Fibroblast of lung (primary cell): ENCODE data around the gene EN2. TPM values are rescaled to one million over a fixed set of nuclear protein-coding genes. Genes with fewer than 3 reads are reported as not detected.

ENCODE experiments used
- DNase-seq, 2 donors: peaks; one replicate each; pipeline versions ENCODE4 v3.0.0 to v3.0.0-alpha.2; 2010; ENCODE audit warnings: low read depth in 2 of 2
- H2AFZ ChIP-seq: 2 replicates; pipeline ENCODE4 v1.5.1; 2012; ENCODE audit warnings: low read length, control low read depth, inconsistent platforms
- H3K27ac ChIP-seq: 2 replicates; pipeline ENCODE4 v1.5.1; 2011; ENCODE audit warnings: low read length, control low read depth; ENCODE audit not compliant: insufficient read depth
- H3K27me3 ChIP-seq: 2 replicates; pipeline ENCODE4 v1.5.1; 2011; ENCODE audit warnings: mild to moderate bottlenecking, low read length; ENCODE audit not compliant: control insufficient read depth, insufficient read depth
- H3K36me3 ChIP-seq: 2 replicates; pipeline ENCODE4 v1.5.1; 2011; ENCODE audit warnings: low read length; ENCODE audit not compliant: control insufficient read depth, insufficient read depth
- H3K4me1 ChIP-seq: 2 replicates; pipeline ENCODE4 v1.5.1; 2011; ENCODE audit warnings: low read length; ENCODE audit not compliant: control insufficient read depth, insufficient read depth; ENCODE audit errors: extremely low read depth
- H3K4me2 ChIP-seq: 2 replicates; pipeline ENCODE4 v1.5.1; 2011; ENCODE audit warnings: low read length, control low read depth; ENCODE audit not compliant: insufficient read depth; ENCODE audit errors: extremely low read depth
- H3K4me3 ChIP-seq, 4 experiments: fragments of 200-600 bp in 1 of 4; sonication (generic) in 1 of 4; replicated peaks in 1 of 4; 2 replicates each; pipeline ENCODE4 v1.5.1; 2011 to 2016; ENCODE audit warnings: low read length in 4 of 4, low read depth in 3 of 4, mild to moderate bottlenecking in 3 of 4, control low read depth in 2 of 4, inconsistent platforms in 1 of 4, mixed read lengths in 1 of 4; ENCODE audit not compliant: insufficient read depth in 1 of 4; ENCODE audit errors: control extremely low read depth in 1 of 4
- H3K79me2 ChIP-seq: 2 replicates; pipeline ENCODE4 v1.5.1; 2012; ENCODE audit warnings: mild to moderate bottlenecking, low read length, inconsistent platforms; ENCODE audit not compliant: control insufficient read depth, insufficient read depth
- H3K9ac ChIP-seq: 2 replicates; pipeline ENCODE4 v1.5.1; 2011; ENCODE audit warnings: mild to moderate bottlenecking, low read length, control low read depth; ENCODE audit not compliant: insufficient read depth
- H3K9me3 ChIP-seq: 2 replicates; pipeline ENCODE4 v1.5.1; 2012; ENCODE audit warnings: low read depth, low read length; ENCODE audit not compliant: control insufficient read depth, insufficient read depth
- H4K20me1 ChIP-seq: 2 replicates; pipeline ENCODE4 v1.5.1; 2011; ENCODE audit warnings: low read length; ENCODE audit not compliant: control insufficient read depth, insufficient read depth; ENCODE audit errors: extremely low read depth
- CTCF ChIP-seq, 2 donors: IDR thresholded peaks in 1 of 2; conservative IDR thresholded peaks in 1 of 2; 1 replicate in 1 of 2; 2 replicates in 1 of 2; pipeline ENCODE4 v1.5.1; 2011 to 2012; ENCODE audit warnings: low read length in 2 of 2, control low read depth in 1 of 2, inconsistent platforms in 1 of 2, low read depth in 1 of 2, mild to moderate bottlenecking in 1 of 2
- EZH2 ChIP-seq: IDR thresholded peaks from 2 replicates; pipeline ENCODE4 v1.5.1; 2012; ENCODE audit warnings: low read length, control low read depth, mild to moderate bottlenecking; ENCODE audit errors: missing control alignments
- polyA plus RNA-seq, 2 donors: library from polyadenylated mRNA; depleted of rRNA in 1 of 2; stranded (reverse) in 1 of 2; unstranded in 1 of 2; fragments of >200 nt; gene quantifications; 2 replicates each; pipeline ENCODE4 v1.2.1, GENCODE V29; 2011 to 2012; ENCODE audit warnings: missing spikeins in 1 of 2
- total RNA-seq: library from RNA; depleted of rRNA; stranded (reverse); fragments of >200 nt; gene quantifications from 2 replicates; pipeline ENCODE4 v1.2.1, GENCODE V29; 2014

Gene EN2
- total and polyA plus RNA-seq, 2 donors (not counting 1 experiment from before 2014, with no cell fraction given), result not detected

- peaks cover 80% of the 10 kb centered on the region for H3K27me3 ChIP-seq
- H3K4me3 ChIP-seq, result no peak overlapping the region
- H2AFZ ChIP-seq, result no peak overlapping the region
- no peak overlapping the region for H3K4me2 ChIP-seq
- no peaks in the 10 kb centered on the region for H3K36me3 ChIP-seq
- no peaks in the 10 kb centered on the region for H3K4me1 ChIP-seq
- no peaks in the 10 kb centered on the region for H4K20me1 ChIP-seq
- no peak for TF ChIP-seq CTCF (conservative IDR thresholded peaks at IDR 0.05 in 1 of 2, IDR thresholded peaks at IDR 0.05 in 1 of 2; ENCODE audit: low read depth in 1 of 2, low read length in 2 of 2)
- peak; percentile 93 for TF ChIP-seq EZH2
- no peaks in the 10 kb centered on the region for H3K79me2 ChIP-seq
- no peaks in the 10 kb centered on the region for H3K9me3 ChIP-seq
- no peak overlapping the region for H3K27ac ChIP-seq
- H3K9ac ChIP-seq, result no peak overlapping the region
- no peak for DNase-seq
Observed at GRCh38 chr7:155466142-155466813, 8.3 kb downstream of the EN2 start.

- no peaks in the 10 kb centered on the region for H3K4me1 ChIP-seq
- H3K27me3 ChIP-seq, result peaks cover 75% of the 10 kb centered on the region
- no peaks in the 10 kb centered on the region for H3K9me3 ChIP-seq
- H3K27ac ChIP-seq, result no peak overlapping the region
- no peak overlapping the region for H2AFZ ChIP-seq
- H3K4me2 ChIP-seq, result no peak overlapping the region
- H3K36me3 ChIP-seq, result no peaks in the 10 kb centered on the region
- H3K4me3 ChIP-seq, result no peak overlapping the region
- H4K20me1 ChIP-seq, result no peaks in the 10 kb centered on the region
- no peak for DNase-seq
- no peak overlapping the region for H3K9ac ChIP-seq
- TF ChIP-seq CTCF (conservative IDR thresholded peaks at IDR 0.05 in 1 of 2, IDR thresholded peaks at IDR 0.05 in 1 of 2; ENCODE audit: low read depth in 1 of 2, low read length in 2 of 2) (no peak), EZH2 (peak; percentile 30)
- H3K79me2 ChIP-seq, result no peaks in the 10 kb centered on the region
Observed at GRCh38 chr7:155466814-155467733, 9.1 kb downstream of the EN2 start.
